Measurements from ENCODE around the gene EMP1.

EMP1 gene

GRCh38 chr12:13171921-13172859, 24.3 kb upstream of the EMP1 start:
- TF ChIP-seq SIN3A (IDR thresholded peaks at IDR 0.05; ENCODE audit: borderline replicate concordance, insufficient read depth, low read length) (no peak), POLR2AphosphoS5 (IDR thresholded peaks at IDR 0.05; ENCODE audit: low read depth, low read length) (no peak), TAF1 (IDR thresholded peaks at IDR 0.05; ENCODE audit: borderline replicate concordance, insufficient read depth, low read length) (no peak)

- no peak for TF ChIP-seq TAF1 (IDR thresholded peaks at IDR 0.05; ENCODE audit: borderline replicate concordance, insufficient read depth, low read length)
- TF ChIP-seq POLR2AphosphoS5 (IDR thresholded peaks at IDR 0.05; ENCODE audit: low read depth, low read length) = no peak
- no peak for TF ChIP-seq SIN3A (IDR thresholded peaks at IDR 0.05; ENCODE audit: borderline replicate concordance, insufficient read depth, low read length)
- no peak for TF ChIP-seq FOXP2 (optimal IDR thresholded peaks at IDR 0.05; ENCODE audit: borderline replicate concordance, extremely low read depth, extremely low read length, insufficient read depth)
- no peak for TF ChIP-seq REST (IDR thresholded peaks at IDR 0.05; ENCODE audit: insufficient read depth in 1 of 2, low read depth in 2 of 2, low read length in 2 of 2)
Observed at GRCh38 chr12:13173012-13173932, 23.3 kb upstream of the EMP1 start.

- no peak for TF ChIP-seq REST (IDR thresholded peaks at IDR 0.05; ENCODE audit: insufficient read depth in 1 of 2, low read depth in 2 of 2, low read length in 2 of 2)
- TF ChIP-seq SIN3A (IDR thresholded peaks at IDR 0.05; ENCODE audit: borderline replicate concordance, insufficient read depth, low read length) = no peak
- TF ChIP-seq TAF1 (IDR thresholded peaks at IDR 0.05; ENCODE audit: borderline replicate concordance, insufficient read depth, low read length) = no peak
- no peak for TF ChIP-seq FOXP2 (optimal IDR thresholded peaks at IDR 0.05; ENCODE audit: borderline replicate concordance, extremely low read depth, extremely low read length, insufficient read depth)
- TF ChIP-seq POLR2AphosphoS5 (IDR thresholded peaks at IDR 0.05; ENCODE audit: low read depth, low read length) = no peak
Observed at GRCh38 chr12:13175499-13175898, 21.0 kb upstream of the EMP1 start.

- TF ChIP-seq FOXP2 (optimal IDR thresholded peaks at IDR 0.05; ENCODE audit: borderline replicate concordance, extremely low read depth, extremely low read length, insufficient read depth) (no peak), POLR2AphosphoS5 (IDR thresholded peaks at IDR 0.05; ENCODE audit: low read depth, low read length) (no peak), TAF1 (IDR thresholded peaks at IDR 0.05; ENCODE audit: borderline replicate concordance, insufficient read depth, low read length) (no peak), REST (IDR thresholded peaks at IDR 0.05; ENCODE audit: insufficient read depth in 1 of 2, low read depth in 2 of 2, low read length in 2 of 2) (no peak), SIN3A (IDR thresholded peaks at IDR 0.05; ENCODE audit: borderline replicate concordance, insufficient read depth, low read length) (no peak)
Observed at GRCh38 chr12:13176256-13176655, 20.3 kb upstream of the EMP1 start.

GRCh38 chr12:13177373-13177772, 19.2 kb upstream of the EMP1 start:
- no peak for TF ChIP-seq POLR2AphosphoS5 (IDR thresholded peaks at IDR 0.05; ENCODE audit: low read depth, low read length)
- TF ChIP-seq FOXP2 (optimal IDR thresholded peaks at IDR 0.05; ENCODE audit: borderline replicate concordance, extremely low read depth, extremely low read length, insufficient read depth) = no peak
